ENCODE data around the gene FAM107B. TPM values are rescaled to one million over a fixed set of nuclear protein-coding genes. Genes with fewer than 3 reads are reported as not detected.

The FAM107B gene
- total and polyA plus RNA-seq, 2 of the 13 experiments (the other 11 are each of a cell fraction or from before 2014, with no cell fraction given): 15.7 to 24.8 TPM

GRCh38 chr10:14731875-14732512 lies 42.7 kb downstream of the FAM107B start:
- Histone ChIP-seq H3K27me3 (ENCODE audit: control insufficient read depth in 1 of 2, insufficient read depth in 2 of 2, low read length in 2 of 2) (peaks cover 1 to 5% of the 10 kb centered on the region in 2 experiments; a peak in 1 of 5 replicates), H3K4me2 (ENCODE audit: low read depth, low read length) (no peak overlapping the region), H3K79me2 (ENCODE audit: insufficient read depth, low read length) (no peaks in the 10 kb centered on the region), H3K9me3 (ENCODE audit: low read length) (no peaks in the 10 kb centered on the region), H2AFZ (ENCODE audit: low read length) (peak overlapping the region; percentile 42), H3K4me1 (ENCODE audit: insufficient read depth, low read length) (no peaks in the 10 kb centered on the region), H3K36me3 (replicated peaks in 1 of 2; ENCODE audit: control insufficient read depth in 1 of 2, insufficient read depth in 2 of 2, low read length in 2 of 2) (no peaks in the 10 kb centered on the region), H3K9ac (ENCODE audit: insufficient read depth, low read depth, low read length) (no peak overlapping the region), H3K4me3 (replicated peaks in 1 of 3; ENCODE audit: insufficient read depth in 1 of 3, low read depth in 2 of 3, low read length in 3 of 3) (no peak overlapping the region), H4K20me1 (ENCODE audit: insufficient read depth, low read length) (no peaks in the 10 kb centered on the region), H3K27ac (ENCODE audit: extremely low read length, insufficient read depth, low read length) (no peak overlapping the region)
- DNase-seq (ENCODE audit: low spot score) (no peak), ATAC-seq (no peak), FAIRE-seq (no peak)
- ChIA-PET CTCF (ENCODE audit: low intra/inter-chr PET ratio, low total read pairs) (no interaction called here), POLR2A (no interaction called here)
- BruUV-seq (replicated peaks): no TSS peak
- in situ Hi-C loops (cut with HindIII; ENCODE audit: extremely low pct_ligation_motif_present, low pct_unique_long_range_greater_than_20kb): no loop called here
- WGBS (ENCODE audit: low lambda C conversion rate): 26% methylated on average over 14 of the region's 14 CpGs
- TF ChIP-seq ZNF333 (CRISPR knock-in tag; IDR thresholded peaks at IDR 0.05; ENCODE audit: borderline replicate concordance): no peak
- no peak for TF ChIP-seq TBL1XR1 (IDR thresholded peaks at IDR 0.05; ENCODE audit: borderline replicate concordance, low read length, partially characterized antibody)
- TF ChIP-seq HOXA3 (CRISPR knock-in tag; IDR thresholded peaks at IDR 0.05): no peak
- no peak for TF ChIP-seq TCF7 (IDR thresholded peaks at IDR 0.05; ENCODE audit: low read depth)
- no peak for TF ChIP-seq ZFP37 (CRISPR knock-in tag; IDR thresholded peaks at IDR 0.05; ENCODE audit: borderline replicate concordance)
- TF ChIP-seq EZH2 (conservative IDR thresholded peaks at IDR 0.05; ENCODE audit: low read depth, low read length): no peak
- TF ChIP-seq ZNF770 (CRISPR knock-in tag; IDR thresholded peaks at IDR 0.05): no peak
- no peak for TF ChIP-seq SIX1 (CRISPR knock-in tag; IDR thresholded peaks at IDR 0.05; ENCODE audit: borderline replicate concordance)
- TF ChIP-seq ZNF691 (CRISPR knock-in tag; IDR thresholded peaks at IDR 0.05; ENCODE audit: borderline replicate concordance, low read depth): no peak
- no peak for TF ChIP-seq FOSL2 (CRISPR knock-in tag; IDR thresholded peaks at IDR 0.05)
- TF ChIP-seq SOX6 (IDR thresholded peaks at IDR 0.05): no peak
- TF ChIP-seq SOX6 (CRISPR knock-in tag; IDR thresholded peaks at IDR 0.05): no peak
- intact Hi-C loops (cut with micrococcal nuclease; ENCODE audit: unreplicated experiment): no loop called here
